H1 (cell line): ENCODE data around the gene SLC1A2. TPM values are rescaled to one million over a fixed set of nuclear protein-coding genes. Genes with fewer than 3 reads are reported as not detected.

Experiments
- HDAC2 ChIP-seq, 2 experiments: fragments of 300-600 bp in 1 of 2; sonication (generic) in 1 of 2; IDR thresholded peaks; 2 replicates each; pipeline ENCODE4 v1.6.1; 2011 to 2012; ENCODE audit warnings: low read depth in 2 of 2, low read length in 2 of 2, mild to moderate bottlenecking in 2 of 2, moderate library complexity in 2 of 2, borderline replicate concordance in 1 of 2, inconsistent platforms in 1 of 2
- polyA plus RNA-seq, 7 experiments: library from polyadenylated mRNA; depleted of rRNA in 3 of 7; stranded (reverse) in 5 of 7; unstranded in 2 of 7; fragments of >200 nt in 5 of 7; fragments of 200-250 nt in 2 of 7; gene quantifications; 1 replicate in 5 of 7; 2 replicates in 1 of 7; 4 replicates in 1 of 7; pipeline versions ENCODE4 v1.2.1 to v1.2.3, GENCODE V29; 2011 to 2013; ENCODE audit warnings: missing spikeins in 2 of 7, mixed read lengths in 2 of 7
- total RNA-seq: library from RNA; stranded (reverse); fragmentation: NEBNext Ultra II Directional; extraction: Animal tissue kit (Norgen Biotek cat#: 25700); gene quantifications from 2 replicates; pipeline ENCODE4 v1.2.1, GENCODE V29; 2021
- TF ChIP-seq, protein P1 (sequence below): fragments of 300-600 bp; sonication (generic); IDR thresholded peaks from 2 replicates; pipeline ENCODE4 v1.7.1; 2012; ENCODE audit warnings: low read length, moderate library complexity, mild to moderate bottlenecking, inconsistent platforms; ENCODE audit not compliant: insufficient replicate concordance

SLC1A2 gene
- total and polyA plus RNA-seq, 2 of the 8 experiments (the other 6 are each of a cell fraction or from before 2014, with no cell fraction given): 0.57 to 1.2 TPM

DNA sequence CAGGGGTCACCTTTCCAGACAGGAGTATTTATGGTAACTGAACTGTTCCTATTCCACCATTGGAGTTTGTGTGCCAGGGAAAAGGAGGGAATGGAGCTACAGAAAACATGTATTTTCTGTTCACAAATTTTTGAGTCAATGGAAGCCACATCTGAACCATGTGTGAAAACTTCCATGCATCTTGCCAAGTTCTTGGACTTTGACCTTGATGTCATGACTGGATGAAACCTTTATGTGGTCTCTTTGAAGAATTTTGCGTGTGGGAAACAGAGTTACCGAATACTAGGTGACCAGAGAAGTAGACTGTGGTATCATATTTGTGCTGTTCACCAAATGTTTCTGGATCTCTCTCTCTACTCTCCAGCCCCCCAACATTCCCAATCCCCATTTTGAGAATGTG, 175.6 kb downstream of the SLC1A2 start (continued):
- TF ChIP-seq, protein P1, sequence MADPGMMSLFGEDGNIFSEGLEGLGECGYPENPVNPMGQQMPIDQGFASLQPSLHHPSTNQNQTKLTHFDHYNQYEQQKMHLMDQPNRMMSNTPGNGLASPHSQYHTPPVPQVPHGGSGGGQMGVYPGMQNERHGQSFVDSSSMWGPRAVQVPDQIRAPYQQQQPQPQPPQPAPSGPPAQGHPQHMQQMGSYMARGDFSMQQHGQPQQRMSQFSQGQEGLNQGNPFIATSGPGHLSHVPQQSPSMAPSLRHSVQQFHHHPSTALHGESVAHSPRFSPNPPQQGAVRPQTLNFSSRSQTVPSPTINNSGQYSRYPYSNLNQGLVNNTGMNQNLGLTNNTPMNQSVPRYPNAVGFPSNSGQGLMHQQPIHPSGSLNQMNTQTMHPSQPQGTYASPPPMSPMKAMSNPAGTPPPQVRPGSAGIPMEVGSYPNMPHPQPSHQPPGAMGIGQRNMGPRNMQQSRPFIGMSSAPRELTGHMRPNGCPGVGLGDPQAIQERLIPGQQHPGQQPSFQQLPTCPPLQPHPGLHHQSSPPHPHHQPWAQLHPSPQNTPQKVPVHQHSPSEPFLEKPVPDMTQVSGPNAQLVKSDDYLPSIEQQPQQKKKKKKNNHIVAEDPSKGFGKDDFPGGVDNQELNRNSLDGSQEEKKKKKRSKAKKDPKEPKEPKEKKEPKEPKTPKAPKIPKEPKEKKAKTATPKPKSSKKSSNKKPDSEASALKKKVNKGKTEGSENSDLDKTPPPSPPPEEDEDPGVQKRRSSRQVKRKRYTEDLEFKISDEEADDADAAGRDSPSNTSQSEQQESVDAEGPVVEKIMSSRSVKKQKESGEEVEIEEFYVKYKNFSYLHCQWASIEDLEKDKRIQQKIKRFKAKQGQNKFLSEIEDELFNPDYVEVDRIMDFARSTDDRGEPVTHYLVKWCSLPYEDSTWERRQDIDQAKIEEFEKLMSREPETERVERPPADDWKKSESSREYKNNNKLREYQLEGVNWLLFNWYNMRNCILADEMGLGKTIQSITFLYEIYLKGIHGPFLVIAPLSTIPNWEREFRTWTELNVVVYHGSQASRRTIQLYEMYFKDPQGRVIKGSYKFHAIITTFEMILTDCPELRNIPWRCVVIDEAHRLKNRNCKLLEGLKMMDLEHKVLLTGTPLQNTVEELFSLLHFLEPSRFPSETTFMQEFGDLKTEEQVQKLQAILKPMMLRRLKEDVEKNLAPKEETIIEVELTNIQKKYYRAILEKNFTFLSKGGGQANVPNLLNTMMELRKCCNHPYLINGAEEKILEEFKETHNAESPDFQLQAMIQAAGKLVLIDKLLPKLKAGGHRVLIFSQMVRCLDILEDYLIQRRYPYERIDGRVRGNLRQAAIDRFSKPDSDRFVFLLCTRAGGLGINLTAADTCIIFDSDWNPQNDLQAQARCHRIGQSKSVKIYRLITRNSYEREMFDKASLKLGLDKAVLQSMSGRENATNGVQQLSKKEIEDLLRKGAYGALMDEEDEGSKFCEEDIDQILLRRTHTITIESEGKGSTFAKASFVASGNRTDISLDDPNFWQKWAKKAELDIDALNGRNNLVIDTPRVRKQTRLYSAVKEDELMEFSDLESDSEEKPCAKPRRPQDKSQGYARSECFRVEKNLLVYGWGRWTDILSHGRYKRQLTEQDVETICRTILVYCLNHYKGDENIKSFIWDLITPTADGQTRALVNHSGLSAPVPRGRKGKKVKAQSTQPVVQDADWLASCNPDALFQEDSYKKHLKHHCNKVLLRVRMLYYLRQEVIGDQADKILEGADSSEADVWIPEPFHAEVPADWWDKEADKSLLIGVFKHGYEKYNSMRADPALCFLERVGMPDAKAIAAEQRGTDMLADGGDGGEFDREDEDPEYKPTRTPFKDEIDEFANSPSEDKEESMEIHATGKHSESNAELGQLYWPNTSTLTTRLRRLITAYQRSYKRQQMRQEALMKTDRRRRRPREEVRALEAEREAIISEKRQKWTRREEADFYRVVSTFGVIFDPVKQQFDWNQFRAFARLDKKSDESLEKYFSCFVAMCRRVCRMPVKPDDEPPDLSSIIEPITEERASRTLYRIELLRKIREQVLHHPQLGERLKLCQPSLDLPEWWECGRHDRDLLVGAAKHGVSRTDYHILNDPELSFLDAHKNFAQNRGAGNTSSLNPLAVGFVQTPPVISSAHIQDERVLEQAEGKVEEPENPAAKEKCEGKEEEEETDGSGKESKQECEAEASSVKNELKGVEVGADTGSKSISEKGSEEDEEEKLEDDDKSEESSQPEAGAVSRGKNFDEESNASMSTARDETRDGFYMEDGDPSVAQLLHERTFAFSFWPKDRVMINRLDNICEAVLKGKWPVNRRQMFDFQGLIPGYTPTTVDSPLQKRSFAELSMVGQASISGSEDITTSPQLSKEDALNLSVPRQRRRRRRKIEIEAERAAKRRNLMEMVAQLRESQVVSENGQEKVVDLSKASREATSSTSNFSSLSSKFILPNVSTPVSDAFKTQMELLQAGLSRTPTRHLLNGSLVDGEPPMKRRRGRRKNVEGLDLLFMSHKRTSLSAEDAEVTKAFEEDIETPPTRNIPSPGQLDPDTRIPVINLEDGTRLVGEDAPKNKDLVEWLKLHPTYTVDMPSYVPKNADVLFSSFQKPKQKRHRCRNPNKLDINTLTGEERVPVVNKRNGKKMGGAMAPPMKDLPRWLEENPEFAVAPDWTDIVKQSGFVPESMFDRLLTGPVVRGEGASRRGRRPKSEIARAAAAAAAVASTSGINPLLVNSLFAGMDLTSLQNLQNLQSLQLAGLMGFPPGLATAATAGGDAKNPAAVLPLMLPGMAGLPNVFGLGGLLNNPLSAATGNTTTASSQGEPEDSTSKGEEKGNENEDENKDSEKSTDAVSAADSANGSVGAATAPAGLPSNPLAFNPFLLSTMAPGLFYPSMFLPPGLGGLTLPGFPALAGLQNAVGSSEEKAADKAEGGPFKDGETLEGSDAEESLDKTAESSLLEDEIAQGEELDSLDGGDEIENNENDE: no peak
- TF ChIP-seq HDAC2 (IDR thresholded peaks at IDR 0.05; ENCODE audit: borderline replicate concordance in 1 of 2, low read depth in 2 of 2, low read length in 2 of 2): no peak
